Stomach (tissue), 9 donors: Measurements from ENCODE around the gene SMPD2. TPM values are rescaled to one million over a fixed set of nuclear protein-coding genes. Genes with fewer than 3 reads are reported as not detected.

ENCODE experiments used
- DNase-seq, 2 donors: peaks; one replicate each; pipeline versions ENCODE4 v3.0.0 to v3.0.0-alpha.2; 2013 to 2019
- H3K27ac ChIP-seq, 5 donors: fragments of 200-600 bp in 4 of 5; sonication (generic) in 4 of 5; one replicate each; pipeline ENCODE4 v1.5.1; 2013 to 2019; ENCODE audit warnings: mild to moderate bottlenecking in 1 of 5, moderate library complexity in 1 of 5
- H3K27me3 ChIP-seq, 3 donors: fragments of 200-600 bp; sonication (generic); one replicate each; pipeline ENCODE4 v1.5.1; 2017 to 2019; ENCODE audit warnings: mixed run types in 1 of 3
- H3K36me3 ChIP-seq, 4 donors: fragments of 200-600 bp; sonication (generic); 1 replicate in 3 of 4; 2 replicates in 1 of 4; pipeline ENCODE4 v1.5.1; 2016 to 2019
- H3K4me1 ChIP-seq, 4 donors: fragments of 200-600 bp; sonication (generic); one replicate each; pipeline ENCODE4 v1.5.1; 2016 to 2019
- H3K4me3 ChIP-seq, 4 donors: fragments of 200-600 bp; sonication (generic) in 3 of 4; one replicate each; pipeline ENCODE4 v1.5.1; 2016 to 2019; ENCODE audit warnings: mild to moderate bottlenecking in 1 of 4
- H3K9me3 ChIP-seq, 4 donors: fragments of 200-600 bp; sonication (generic); one replicate each; pipeline ENCODE4 v1.5.1; 2016 to 2019
- CTCF ChIP-seq, 7 experiments: fragments of 450-650 bp in 4 of 7; fragments of 200-600 bp in 3 of 7; sonication (generic) in 3 of 7; IDR thresholded peaks; one replicate each; pipeline ENCODE4 v1.5.1; 2016 to 2019; ENCODE audit warnings: antibody characterized with exemption in 7 of 7, control low read depth in 2 of 7, mild to moderate bottlenecking in 1 of 7
- EP300 ChIP-seq: sonication (generic); formaldehyde crosslinking; IDR thresholded peaks from one replicate; pipeline ENCODE4 v1.6.1; 2017; ENCODE audit warnings: antibody characterized with exemption
- POLR2A ChIP-seq, 4 donors: fragments of 450-650 bp; IDR thresholded peaks; one replicate each; pipeline ENCODE4 v1.6.1; 2016; ENCODE audit warnings: antibody characterized with exemption in 4 of 4, control low read depth in 2 of 4, mild to moderate bottlenecking in 1 of 4, moderate library complexity in 1 of 4
- POLR2AphosphoS5 ChIP-seq, 3 donors: sonication (generic); formaldehyde crosslinking; IDR thresholded peaks; one replicate each; pipeline ENCODE4 v1.6.1; 2016; ENCODE audit warnings: antibody characterized with exemption in 3 of 3
- WGBS, 5 donors: extraction: QIAGEN DNeasy Blood & Tissue Kit in 3 of 5; methylation state at CpG; one replicate each; pipeline versions ENCODE4 v1.1.5 to v1.1.7; 2013 to 2018; 5-methylcytosine and 5-hydroxymethylcytosine counted together
- intact Hi-C: fragments of 100-400 bp; cut with DNase I; formaldehyde crosslinking; loops from one replicate; pipeline ENCODE4 v1.15.1; 2023; ENCODE audit warnings: low total_unique reads
- polyA plus RNA-seq, 3 donors: library from polyadenylated mRNA; stranded (reverse); fragments of 200-250 nt; gene quantifications; one replicate each; pipeline ENCODE4 v1.2.3, GENCODE V29; 2013
- total RNA-seq, 5 donors: library from RNA; depleted of rRNA; stranded (reverse); fragments of >200 nt; gene quantifications; one replicate each; pipeline versions ENCODE4 v1.1.0 to v1.2.3, GENCODE V29; 2014 to 2016
- donor health status: healthy with polysubstance abuse.
- donor health status: Bipolar disorder and iron deficiency.
- donor health status: healthy.

SMPD2 gene
- total and polyA plus RNA-seq, 8 donors: 10.7 to 80.5 (median 17.4) TPM

DNA sequence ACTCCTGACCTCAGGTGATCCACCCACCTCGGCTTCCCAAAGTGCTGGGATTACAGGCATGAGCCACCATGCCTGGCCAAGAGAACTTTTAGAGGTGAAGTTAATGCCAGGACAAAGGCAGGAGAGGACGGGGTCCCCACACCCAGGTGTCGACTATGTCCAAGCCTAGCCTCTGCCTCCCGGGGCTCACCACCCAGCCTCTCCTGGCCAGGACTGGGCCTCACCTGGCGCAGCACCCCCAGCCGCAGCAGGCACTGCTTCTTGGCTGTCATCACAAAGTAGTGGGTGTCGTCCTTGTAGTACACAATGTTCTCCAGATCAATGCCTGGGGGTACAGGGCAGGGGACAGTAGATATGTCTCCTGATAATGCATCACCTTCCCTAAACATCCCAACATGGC is 10.9 kb downstream of the SMPD2 start:
- TF ChIP-seq POLR2A (IDR thresholded peaks at IDR 0.05) (no peak), EP300 (no peak), CTCF (IDR thresholded peaks at IDR 0.05) (no peak), POLR2AphosphoS5 (IDR thresholded peaks at IDR 0.05) (no peak)
- DNase-seq: no peak
- Histone ChIP-seq H3K9me3 (no peaks in the 10 kb centered on the region), H3K27me3 (no peaks in the 10 kb centered on the region), H3K4me3 (no peak overlapping the region), H3K36me3 (peaks cover 19 to 46% (median 26%) of the 10 kb centered on the region in 4 donors), H3K4me1 (peaks cover 17 to 33% (median 21%) of the 10 kb centered on the region in 4 donors), H3K27ac (no peak overlapping the region)
- intact Hi-C loops: no loop called here
- 93 to 100% (median 95%) methylated on average over 6 to 7 of the region's 7 CpGs for WGBS, 5 donors

GRCh38 chr6:109452181-109452580 is 11.7 kb downstream of the SMPD2 start:
- WGBS, 5 donors: 79 to 93% (median 81%) methylated on average over 9 of the region's 9 CpGs
- TF ChIP-seq EP300 (no peak), POLR2A (IDR thresholded peaks at IDR 0.05) (no peak), POLR2AphosphoS5 (IDR thresholded peaks at IDR 0.05) (no peak), CTCF (IDR thresholded peaks at IDR 0.05) (no peak)
- Histone ChIP-seq H3K27me3 (no peaks in the 10 kb centered on the region), H3K4me3 (no peak overlapping the region), H3K4me1 (peaks cover 24 to 41% (median 29%) of the 10 kb centered on the region in 4 donors), H3K27ac (no peak overlapping the region), H3K36me3 (peaks cover 11 to 38% (median 18%) of the 10 kb centered on the region in 4 donors), H3K9me3 (no peaks in the 10 kb centered on the region)
- intact Hi-C loops: no loop called here
- no peak for DNase-seq

DNA sequence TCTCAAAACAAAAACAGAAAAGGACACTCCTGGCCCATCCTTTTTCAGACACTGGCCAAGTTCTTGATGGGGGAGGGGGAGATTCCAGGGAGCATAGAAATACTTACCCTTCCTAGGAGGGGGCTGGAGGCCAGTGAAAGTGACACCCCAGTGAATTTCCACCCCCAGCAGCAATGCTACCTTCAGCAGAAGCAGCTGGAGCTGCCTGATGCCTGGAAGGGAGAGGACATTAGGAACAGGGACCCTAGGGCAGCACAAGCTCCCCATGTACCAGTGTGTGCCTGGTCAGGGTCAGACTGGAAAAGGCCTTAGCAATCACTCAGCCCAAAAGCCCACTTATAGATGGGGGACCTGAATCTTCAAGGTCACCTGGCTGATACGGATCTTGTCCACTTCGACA is 12.6 kb downstream of the SMPD2 start:
- Histone ChIP-seq H3K27me3 (no peaks in the 10 kb centered on the region), H3K27ac (no peak overlapping the region), H3K36me3 (peaks cover 10 to 31% (median 16%) of the 10 kb centered on the region in 4 donors), H3K4me1 (peaks cover 30 to 51% (median 34%) of the 10 kb centered on the region in 4 donors), H3K9me3 (no peaks in the 10 kb centered on the region), H3K4me3 (no peak overlapping the region)
- no peak for TF ChIP-seq CTCF (IDR thresholded peaks at IDR 0.05)
- no peak for TF ChIP-seq POLR2A (IDR thresholded peaks at IDR 0.05)
- TF ChIP-seq EP300: no peak
- no peak for TF ChIP-seq POLR2AphosphoS5 (IDR thresholded peaks at IDR 0.05)
- intact Hi-C loops: no loop called here
- DNase-seq: no peak
- WGBS, 5 donors: 86 to 96% (median 90%) methylated on average over 2 of the region's 2 CpGs

- 87 to 94% (median 92%) methylated on average over 14 to 27 of the region's 27 CpGs for WGBS, 5 donors
- intact Hi-C loops: no loop called here
- Histone ChIP-seq H3K27ac (peak overlapping the region in 4 of 5 donors; percentile 85 to 89 (median 87)), H3K9me3 (no peaks in the 10 kb centered on the region), H3K27me3 (no peaks in the 10 kb centered on the region), H3K4me3 (peak overlapping the region in 3 of 4 donors; percentile 65 to 71 (median 65)), H3K4me1 (peaks cover 30 to 57% (median 37%) of the 10 kb centered on the region in 4 donors), H3K36me3 (peaks cover 10 to 24% (median 16%) of the 10 kb centered on the region in 4 donors)
- DNase-seq: peak in 1 of 2 donors; percentile 66
- no peak for TF ChIP-seq POLR2AphosphoS5 (IDR thresholded peaks at IDR 0.05)
- TF ChIP-seq EP300: no peak
- no peak for TF ChIP-seq POLR2A (IDR thresholded peaks at IDR 0.05)
- TF ChIP-seq CTCF (IDR thresholded peaks at IDR 0.05): no peak
Measured at GRCh38 chr6:109453594-109454495, 13.3 kb downstream of the SMPD2 start.
